Cardiac septum (tissue), 1 donor: ENCODE data around the gene CNN3. TPM values are rescaled to one million over a fixed set of nuclear protein-coding genes. Genes with fewer than 3 reads are reported as not detected.

Experiments used
- DNase-seq: peaks from one replicate; pipeline ENCODE4 v3.0.0-alpha.2; 2020; ENCODE audit warnings: low spot score
- intact Hi-C: fragments of 100-400 bp; cut with DNase I; formaldehyde crosslinking; loops from one replicate; pipeline ENCODE4 v1.14.0; 2022
- total RNA-seq: library from RNA; stranded (reverse); fragmentation: NEBNext Ultra II Directional; extraction: Animal tissue kit (Norgen Biotek cat#: 25700); gene quantifications from one replicate; pipeline ENCODE4 v1.2.1, GENCODE V29; 2021
- donor health status: DM: no; HTN: no; CAD: no.

CNN3 gene
- total RNA-seq, 1 donor from 2014 or later, result 106 TPM

DNA sequence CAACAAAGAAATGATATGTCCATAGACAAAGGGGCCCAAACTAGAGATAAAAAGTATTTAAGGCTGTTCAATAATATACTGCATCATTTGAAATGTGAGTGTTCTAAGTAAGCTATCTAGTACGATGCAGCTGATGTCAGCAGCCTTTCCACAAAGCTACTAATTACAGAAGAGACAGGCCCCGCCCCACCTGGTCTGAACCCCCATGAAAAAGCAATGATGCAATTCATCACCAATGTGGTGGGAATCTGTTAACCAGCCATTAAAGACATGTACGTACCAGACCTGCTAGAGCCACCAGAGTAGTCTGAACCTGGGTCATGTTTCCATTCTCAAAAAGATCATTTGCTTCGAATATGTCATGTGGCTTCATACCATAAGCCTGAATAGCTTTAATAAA is 25.1 kb downstream of the CNN3 start:
- intact Hi-C loops, result no loop called here
- no peak for DNase-seq

- DNase-seq, result no peak
- intact Hi-C loops, result no loop called here
These were observed 27.2 kb downstream of the CNN3 start for GRCh38 chr1:94899756-94900155.

- DNase-seq, result no peak
- intact Hi-C loops, result no loop called here
These were observed 28.2 kb downstream of the CNN3 start for GRCh38 chr1:94898491-94899385.

DNA sequence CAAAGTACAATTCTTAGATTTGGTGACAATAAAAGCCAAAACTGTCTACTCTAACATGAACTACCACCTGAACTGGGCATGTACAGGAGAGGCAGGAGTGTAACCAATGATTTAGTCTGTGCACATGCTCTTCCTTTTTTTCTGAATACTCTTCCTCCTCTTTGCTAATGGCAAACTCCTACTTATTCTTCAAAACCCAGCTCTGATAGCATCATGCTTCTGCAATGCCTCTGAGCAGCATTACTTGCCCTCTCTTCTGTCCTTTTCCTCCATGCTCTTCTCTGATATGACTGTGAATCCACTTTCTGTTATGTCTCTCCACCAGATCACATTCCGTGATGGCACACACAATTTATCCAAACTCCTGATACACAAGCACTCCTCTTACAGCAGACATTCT is 31.4 kb downstream of the CNN3 start:
- intact Hi-C loops, result no loop called here
- DNase-seq, result no peak

DNA sequence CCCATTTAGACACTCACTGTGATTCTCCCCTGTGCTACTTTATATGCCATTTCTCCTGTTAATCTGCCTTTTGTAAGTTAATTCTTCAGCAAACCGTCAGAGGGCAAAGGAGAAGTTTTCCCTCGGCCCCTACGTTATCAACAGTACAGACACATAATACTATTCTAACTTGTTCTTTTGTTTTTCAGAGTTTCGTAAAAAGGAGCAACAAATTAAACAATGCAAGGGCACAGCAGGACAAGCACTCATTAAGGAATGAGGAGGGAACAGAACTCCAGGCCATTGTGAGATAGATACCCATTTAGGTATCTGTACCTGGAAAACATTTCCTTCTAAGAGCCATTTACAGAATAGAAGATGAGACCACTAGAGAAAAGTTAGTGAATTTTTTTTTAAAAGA is 32.3 kb downstream of the CNN3 start:
- intact Hi-C loops, result no loop called here
- DNase-seq, result no peak

DNA sequence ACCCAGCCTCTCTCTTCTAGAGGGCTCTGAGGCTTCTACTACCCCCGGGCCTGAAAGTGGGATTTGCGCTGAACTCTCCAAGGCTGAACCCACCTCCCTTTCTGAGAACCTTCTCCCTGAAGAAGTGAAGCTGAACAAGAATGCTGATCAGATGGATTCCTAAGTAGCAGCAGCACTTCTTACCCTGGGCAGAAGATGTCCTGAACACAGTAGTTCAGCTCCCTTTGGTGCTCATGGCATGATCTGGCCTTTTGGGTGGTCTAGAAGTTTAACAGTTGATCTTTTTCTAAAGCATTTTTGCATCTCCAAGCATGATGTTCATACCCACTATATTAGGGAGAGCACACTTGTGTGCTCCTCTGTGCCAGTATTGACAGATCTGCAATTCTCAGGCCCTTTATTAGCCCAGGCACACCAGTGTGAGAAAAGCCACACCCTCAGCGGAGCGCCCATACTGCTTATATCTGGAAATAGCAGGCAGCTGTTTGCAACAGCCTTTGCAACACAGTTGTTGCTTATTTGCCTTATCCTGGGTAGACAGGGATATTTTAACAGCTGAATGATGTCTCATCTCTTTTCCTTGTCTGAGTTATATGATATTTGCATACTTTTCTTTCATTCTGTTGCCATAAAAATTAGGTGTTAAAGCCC is 34.2 kb downstream of the CNN3 start:
- DNase-seq, result no peak
- intact Hi-C loops, result no loop called here

DNA sequence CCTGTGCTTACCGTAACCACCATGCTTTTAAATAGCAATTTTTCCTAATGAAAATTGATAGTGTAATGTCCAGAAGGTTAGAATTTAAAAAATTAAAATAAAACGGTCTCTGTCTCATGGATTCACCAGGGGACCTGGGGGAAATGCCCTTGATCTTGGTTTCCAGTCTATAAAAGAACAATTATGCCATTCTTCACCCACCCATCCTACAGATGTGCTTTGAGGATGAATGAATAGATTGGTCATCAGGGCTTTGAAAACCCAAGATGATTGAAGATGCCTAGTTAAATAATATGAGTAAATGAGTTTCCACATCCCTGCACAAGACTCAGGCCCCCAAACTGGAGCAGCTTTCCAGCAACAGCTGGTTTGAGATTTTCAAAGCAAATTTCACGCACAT is 38.7 kb downstream of the CNN3 start:
- intact Hi-C loops, result no loop called here
- no peak for DNase-seq

GRCh38 chr1:94887603-94888171 is 39.2 kb downstream of the CNN3 start:
- no peak for DNase-seq
- intact Hi-C loops, result no loop called here

- intact Hi-C loops, result no loop called here
- no peak for DNase-seq
These were observed 39.8 kb downstream of the CNN3 start for GRCh38 chr1:94887106-94887505.

- intact Hi-C loops, result no loop called here
- DNase-seq, result no peak
These were observed 40.5 kb downstream of the CNN3 start for GRCh38 chr1:94886361-94886760.

GRCh38 chr1:94884507-94884906 is 42.4 kb downstream of the CNN3 start:
- intact Hi-C loops, result no loop called here
- no peak for DNase-seq

- intact Hi-C loops, result no loop called here
- DNase-seq, result no peak
These were observed 42.8 kb downstream of the CNN3 start for GRCh38 chr1:94884106-94884505.

GRCh38 chr1:94883691-94884090 is 43.2 kb downstream of the CNN3 start:
- no peak for DNase-seq
- intact Hi-C loops, result no loop called here

DNA sequence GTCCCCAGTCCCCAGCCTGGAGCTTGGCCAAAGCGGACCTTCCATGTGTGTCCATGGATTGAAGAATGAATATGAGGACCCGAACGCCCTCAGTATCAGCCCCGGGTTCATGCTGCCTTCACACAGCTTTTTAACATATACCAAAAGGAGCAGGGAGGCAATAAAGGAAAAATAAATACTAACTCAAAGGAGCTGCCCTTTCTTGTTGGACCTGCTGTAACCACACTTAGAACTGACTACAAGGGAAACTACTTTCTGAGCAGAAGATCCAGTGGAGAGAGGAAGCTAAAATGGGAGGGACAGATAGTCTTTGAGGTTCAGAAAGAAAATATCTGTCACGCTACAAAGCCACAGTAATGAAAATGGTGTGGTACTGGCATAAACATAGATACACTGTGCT is 48.6 kb downstream of the CNN3 start:
- intact Hi-C loops, result no loop called here
- no peak for DNase-seq

- intact Hi-C loops, result no loop called here
These were observed 50.5 kb downstream of the CNN3 start for GRCh38 chr1:94876362-94876761.

DNA sequence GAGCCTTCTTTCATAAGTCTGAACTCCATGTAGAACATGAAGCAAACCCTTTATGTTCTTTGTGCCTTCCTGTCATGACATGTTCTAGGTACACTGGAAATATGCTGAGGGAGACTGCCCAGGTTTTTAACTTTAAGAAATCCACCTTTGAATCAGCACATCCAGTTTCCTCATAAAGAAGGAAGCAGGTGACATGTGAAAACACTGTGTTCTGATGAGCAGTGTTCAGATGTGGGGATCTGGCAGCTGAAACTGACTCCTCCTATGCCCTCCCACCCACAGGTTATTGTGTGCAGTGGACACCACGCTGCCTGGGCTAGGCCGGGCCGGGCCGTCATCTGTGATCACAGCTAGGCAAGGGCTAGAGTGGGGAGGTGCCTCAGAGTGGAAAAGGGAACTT is 51.1 kb downstream of the CNN3 start:
- intact Hi-C loops, result no loop called here
- no peak for DNase-seq

More at GRCh38 chr1:94876362-94876761, 50.5 kb downstream of the CNN3 start:
- no peak for DNase-seq

DNA sequence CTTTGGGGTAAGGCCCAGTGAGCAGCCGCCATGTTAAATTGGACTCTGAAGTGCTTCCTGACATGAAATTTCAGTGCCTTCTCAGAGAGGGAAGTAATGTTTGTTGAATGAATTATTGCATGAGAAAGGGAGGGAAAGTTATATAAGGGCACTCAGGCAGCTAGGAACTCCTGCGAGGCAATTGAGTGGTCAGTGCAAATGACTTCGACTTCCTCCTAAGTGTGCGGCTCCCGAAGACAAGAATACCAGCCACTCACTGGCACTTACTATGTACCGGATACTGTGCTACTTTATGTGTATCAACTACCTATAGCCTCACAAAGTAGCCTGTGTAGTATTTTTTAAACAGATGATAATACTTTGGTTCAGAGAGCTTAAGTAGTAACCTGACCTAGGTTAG is 52.5 kb downstream of the CNN3 start:
- intact Hi-C loops, result no loop called here
- DNase-seq, result no peak

DNA sequence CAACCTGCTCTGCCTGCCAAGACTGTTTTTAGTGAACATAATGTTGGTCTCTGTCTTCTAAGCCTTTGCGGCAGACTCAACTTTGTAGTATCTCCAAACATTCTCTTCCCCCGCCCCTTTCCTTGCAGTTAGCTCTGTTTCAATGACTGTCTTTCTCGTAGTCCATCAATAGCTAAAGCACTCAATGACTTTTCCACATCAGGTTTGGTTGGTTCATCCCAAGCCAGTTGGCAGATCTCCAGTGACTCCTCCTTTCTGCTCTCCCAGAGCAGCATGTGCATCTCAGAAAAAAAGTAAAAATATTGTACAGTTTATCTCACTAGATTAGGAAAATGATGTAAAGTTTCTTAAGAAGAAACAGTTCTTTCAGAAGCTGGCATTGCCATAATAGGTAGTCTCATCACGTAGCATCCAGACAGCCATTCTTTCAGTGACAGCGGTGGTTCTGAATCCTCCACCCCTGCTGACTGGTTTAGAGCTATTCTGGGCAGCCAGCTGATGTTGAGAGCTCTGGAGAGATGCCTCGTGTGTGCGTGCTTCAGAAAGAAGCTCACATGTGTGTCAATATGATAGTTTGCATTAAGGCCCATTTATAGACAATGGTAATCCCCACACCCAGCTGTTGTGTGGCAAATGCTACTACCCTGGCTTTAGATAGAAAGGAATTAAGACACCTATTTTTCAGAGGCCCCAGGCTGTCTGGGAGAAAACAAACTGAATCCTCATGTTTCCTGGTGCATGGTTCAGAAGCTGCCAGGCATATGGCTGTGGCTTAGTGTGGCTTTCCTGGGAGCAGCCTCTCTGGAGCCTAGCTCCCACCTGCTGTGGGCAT is 53.2 kb downstream of the CNN3 start:
- DNase-seq, result no peak
- intact Hi-C loops, result no loop called here

GRCh38 chr1:94872771-94873495 is 54.0 kb downstream of the CNN3 start:
- no peak for DNase-seq
- intact Hi-C loops, result no loop called here
